K562 (cell line): ENCODE data around the gene RUVBL2. TPM values are rescaled to one million over a fixed set of nuclear protein-coding genes. Genes with fewer than 3 reads are reported as not detected.

ENCODE experiments used
- BACH1 ChIP-seq: fragments of 200-800 bp; sonication (Bioruptor generic); IDR thresholded peaks from 2 replicates; pipeline ENCODE4 v1.6.1; 2016; ENCODE audit warnings: missing genetic modification characterization, missing compliant biosample characterization
- C11orf30 ChIP-seq: fragments of 450-650 bp; IDR thresholded peaks from 2 replicates; pipeline ENCODE4 v1.6.1; 2016; ENCODE audit warnings: low read depth, mild to moderate bottlenecking
- CTCF ChIP-seq, 3 experiments: IDR thresholded peaks in 2 of 3; conservative IDR thresholded peaks in 1 of 3; 2 replicates each; pipeline ENCODE4 v1.5.1; 2011 to 2012; ENCODE audit warnings: low read length in 3 of 3, mild to moderate bottlenecking in 3 of 3, control low read depth in 2 of 3, improper control_type of control experiment in 1 of 3, inconsistent platforms in 1 of 3, low read depth in 1 of 3, mixed read lengths in 1 of 3, moderate library complexity in 1 of 3; ENCODE audit not compliant: insufficient read depth in 2 of 3
- ETV5 ChIP-seq: sonication (generic); formaldehyde crosslinking; IDR thresholded peaks from 2 replicates; pipeline ENCODE4 v1.4.0; 2020; ENCODE audit warnings: low read depth, mild to moderate bottlenecking, missing genetic modification reagents
- GTF2A2 ChIP-seq: IDR thresholded peaks from 2 replicates; pipeline ENCODE4 v1.6.1; 2016; ENCODE audit warnings: mild to moderate bottlenecking, missing genetic modification characterization, missing compliant biosample characterization
- HNRNPL ChIP-seq: fragments of 200-400 bp; formaldehyde crosslinking; IDR thresholded peaks from 2 replicates; pipeline ENCODE4 v1.6.1; 2017; ENCODE audit warnings: low read depth, mild to moderate bottlenecking, low read length
- KDM2B ChIP-seq: fragments of 250-450 bp; sonication (Bioruptor Pico); IDR thresholded peaks from 2 replicates; pipeline ENCODE4 v1.8.0; 2021; ENCODE audit warnings: mild to moderate bottlenecking, moderate library complexity
- KLF16 ChIP-seq: IDR thresholded peaks from 2 replicates; pipeline ENCODE4 v1.6.1; 2016; ENCODE audit warnings: antibody characterized with exemption
- LARP7 ChIP-seq: fragments of 450-650 bp; IDR thresholded peaks from 2 replicates; pipeline ENCODE4 v1.6.1; 2016
- NCOA1 ChIP-seq: fragments of 450-650 bp; IDR thresholded peaks from 2 replicates; pipeline ENCODE4 v1.6.1; 2016; ENCODE audit warnings: low read depth
- NEUROD1 ChIP-seq: fragments of 150-350 bp; IDR thresholded peaks from 2 replicates; pipeline ENCODE4 v1.6.1; 2014; ENCODE audit warnings: borderline replicate concordance, low read length, low read depth; ENCODE audit not compliant: partially characterized antibody
- NR2C2 ChIP-seq, 2 experiments: fragments of 200-800 bp in 1 of 2; sonication (Bioruptor generic) in 1 of 2; sonication (generic) in 1 of 2; formaldehyde crosslinking in 1 of 2; IDR thresholded peaks; 2 replicates each; pipeline versions ENCODE4 v1.6.1 to v1.8.0; 2016 to 2022; ENCODE audit warnings: mild to moderate bottlenecking in 1 of 2, missing compliant biosample characterization in 1 of 2, missing genetic modification characterization in 1 of 2, missing genetic modification reagents in 1 of 2
- RB1 ChIP-seq: fragments of 450-650 bp; IDR thresholded peaks from 2 replicates; pipeline ENCODE4 v1.6.1; 2017; ENCODE audit warnings: low read depth, mild to moderate bottlenecking
- SMAD3 ChIP-seq: fragments of 450-650 bp; formaldehyde crosslinking; conservative IDR thresholded peaks from 2 replicates; pipeline ENCODE4 v1.4.0; 2020; ENCODE audit warnings: mild to moderate bottlenecking
- SMARCC2 ChIP-seq: fragments of 450-650 bp; IDR thresholded peaks from 2 replicates; pipeline ENCODE4 v1.6.1; 2017; ENCODE audit warnings: antibody characterized with exemption, moderate library complexity, mild to moderate bottlenecking, low read depth
- STAT5A ChIP-seq: IDR thresholded peaks from 2 replicates; pipeline ENCODE4 v1.6.1; 2012; ENCODE audit warnings: low read length, inconsistent platforms, borderline replicate concordance
- TEAD2 ChIP-seq: fragments of 450-650 bp; IDR thresholded peaks from 2 replicates; pipeline ENCODE4 v1.6.1; 2016; ENCODE audit warnings: missing genetic modification characterization, control low read depth, missing compliant biosample characterization
- ZNF263 ChIP-seq: sonication (generic); formaldehyde crosslinking; IDR thresholded peaks from 2 replicates; pipeline ENCODE4 v1.8.0; 2022; ENCODE audit warnings: mild to moderate bottlenecking, missing genetic modification reagents, borderline replicate concordance
- polyA plus RNA-seq, 8 experiments: library from polyadenylated mRNA; depleted of rRNA in 4 of 8; stranded (reverse) in 5 of 8; unstranded in 3 of 8; fragments of >200 nt; fragmentation: Nextera tagmentation in 2 of 8; fragmentation: Illumina TruSeq in 1 of 8; extraction: Ambion mirVana in 2 of 8; extraction: Trizol in 1 of 8; gene quantifications; 2 replicates each; pipeline versions ENCODE4 v1.2.1 to v1.2.3, GENCODE V29; 2011 to 2014; ENCODE audit warnings: inconsistent platforms in 1 of 8, missing spikeins in 1 of 8
- total RNA-seq, 7 experiments: library from RNA; depleted of rRNA in 6 of 7; stranded (reverse); fragments of >200 nt in 6 of 7; fragmentation: Illumina TruSeq in 2 of 7; extraction: Trizol in 2 of 7; gene quantifications; 2 replicates each; pipeline versions ENCODE4 v1.2.1 to v1.2.3, GENCODE V29; 2011 to 2021; ENCODE audit warnings: low replicate concordance in 1 of 7
- TF ChIP-seq, protein P1 (sequence below): sonication (generic); formaldehyde crosslinking; IDR thresholded peaks from 2 replicates; pipeline ENCODE4 v1.8.1; 2023; ENCODE audit warnings: missing genetic modification reagents, mild to moderate bottlenecking, borderline replicate concordance
- TF ChIP-seq, protein P2 (sequence below): fragments of 450-650 bp; IDR thresholded peaks from 2 replicates; pipeline ENCODE4 v1.6.1; 2016; ENCODE audit warnings: missing biosample characterization, missing genetic modification characterization

Gene RUVBL2
- total and polyA plus RNA-seq, 9 of the 15 experiments (the other 6 are each of a cell fraction or from before 2014, with no cell fraction given) = 71.4 to 453 (median 237) TPM

- TF ChIP-seq CTCF (IDR thresholded peaks at IDR 0.05 in 2 of 3, conservative IDR thresholded peaks at IDR 0.05 in 1 of 3; ENCODE audit: insufficient read depth in 2 of 3, low read depth in 1 of 3, low read length in 3 of 3) (no peak), SMAD3 (CRISPR knock-in tag) (peak; percentile 71), STAT5A (no peak), BACH1 (tag) (no peak), HNRNPL (0 out of 2 replicates have a peak, but pooled peaks have one; percentile 29), KLF16 (no peak), RB1 (peak; percentile 26; the same call in 1 of the 2 replicates), GTF2A2 (tag) (no peak), LARP7 (0 out of 2 replicates have a peak, but pooled peaks have one; percentile 20), NEUROD1 (peak; percentile 41), NR2C2 (CRISPR knock-in tag; IDR thresholded peaks at IDR 0.05) (peak; percentile 78), NR2C2 (tag; IDR thresholded peaks at IDR 0.05) (peak; percentile 83), TEAD2 (tag) (no peak), NCOA1 (peak; percentile 46; the same call in 1 of the 2 replicates), ZNF263 (CRISPR knock-in tag) (peak; percentile 100), SMARCC2 (no peak), ETV5 (CRISPR knock-in tag) (peak; percentile 82), C11orf30 (no peak), KDM2B (CRISPR knock-in tag) (peak; percentile 2; the same call in 1 of the 2 replicates)
- TF ChIP-seq, protein P1, sequence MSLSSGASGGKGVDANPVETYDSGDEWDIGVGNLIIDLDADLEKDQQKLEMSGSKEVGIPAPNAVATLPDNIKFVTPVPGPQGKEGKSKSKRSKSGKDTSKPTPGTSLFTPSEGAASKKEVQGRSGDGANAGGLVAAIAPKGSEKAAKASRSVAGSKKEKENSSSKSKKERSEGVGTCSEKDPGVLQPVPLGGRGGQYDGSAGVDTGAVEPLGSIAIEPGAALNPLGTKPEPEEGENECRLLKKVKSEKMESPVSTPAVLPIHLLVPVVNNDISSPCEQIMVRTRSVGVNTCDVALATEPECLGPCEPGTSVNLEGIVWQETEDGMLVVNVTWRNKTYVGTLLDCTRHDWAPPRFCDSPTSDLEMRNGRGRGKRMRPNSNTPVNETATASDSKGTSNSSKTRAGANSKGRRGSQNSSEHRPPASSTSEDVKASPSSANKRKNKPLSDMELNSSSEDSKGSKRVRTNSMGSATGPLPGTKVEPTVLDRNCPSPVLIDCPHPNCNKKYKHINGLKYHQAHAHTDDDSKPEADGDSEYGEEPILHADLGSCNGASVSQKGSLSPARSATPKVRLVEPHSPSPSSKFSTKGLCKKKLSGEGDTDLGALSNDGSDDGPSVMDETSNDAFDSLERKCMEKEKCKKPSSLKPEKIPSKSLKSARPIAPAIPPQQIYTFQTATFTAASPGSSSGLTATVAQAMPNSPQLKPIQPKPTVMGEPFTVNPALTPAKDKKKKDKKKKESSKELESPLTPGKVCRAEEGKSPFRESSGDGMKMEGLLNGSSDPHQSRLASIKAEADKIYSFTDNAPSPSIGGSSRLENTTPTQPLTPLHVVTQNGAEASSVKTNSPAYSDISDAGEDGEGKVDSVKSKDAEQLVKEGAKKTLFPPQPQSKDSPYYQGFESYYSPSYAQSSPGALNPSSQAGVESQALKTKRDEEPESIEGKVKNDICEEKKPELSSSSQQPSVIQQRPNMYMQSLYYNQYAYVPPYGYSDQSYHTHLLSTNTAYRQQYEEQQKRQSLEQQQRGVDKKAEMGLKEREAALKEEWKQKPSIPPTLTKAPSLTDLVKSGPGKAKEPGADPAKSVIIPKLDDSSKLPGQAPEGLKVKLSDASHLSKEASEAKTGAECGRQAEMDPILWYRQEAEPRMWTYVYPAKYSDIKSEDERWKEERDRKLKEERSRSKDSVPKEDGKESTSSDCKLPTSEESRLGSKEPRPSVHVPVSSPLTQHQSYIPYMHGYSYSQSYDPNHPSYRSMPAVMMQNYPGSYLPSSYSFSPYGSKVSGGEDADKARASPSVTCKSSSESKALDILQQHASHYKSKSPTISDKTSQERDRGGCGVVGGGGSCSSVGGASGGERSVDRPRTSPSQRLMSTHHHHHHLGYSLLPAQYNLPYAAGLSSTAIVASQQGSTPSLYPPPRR (CRISPR knock-in tag) = 0 out of 2 replicates have a peak, but pooled peaks have one; percentile 56
- TF ChIP-seq, protein P2, sequence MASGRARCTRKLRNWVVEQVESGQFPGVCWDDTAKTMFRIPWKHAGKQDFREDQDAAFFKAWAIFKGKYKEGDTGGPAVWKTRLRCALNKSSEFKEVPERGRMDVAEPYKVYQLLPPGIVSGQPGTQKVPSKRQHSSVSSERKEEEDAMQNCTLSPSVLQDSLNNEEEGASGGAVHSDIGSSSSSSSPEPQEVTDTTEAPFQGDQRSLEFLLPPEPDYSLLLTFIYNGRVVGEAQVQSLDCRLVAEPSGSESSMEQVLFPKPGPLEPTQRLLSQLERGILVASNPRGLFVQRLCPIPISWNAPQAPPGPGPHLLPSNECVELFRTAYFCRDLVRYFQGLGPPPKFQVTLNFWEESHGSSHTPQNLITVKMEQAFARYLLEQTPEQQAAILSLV (tag) = no peak
These were observed 31.4 kb upstream of the RUVBL2 start (continued) for GRCh38 chr19:48962029-48962848.
